OCI-M1 (cell line): Measurements from ENCODE around the gene LRRC42.
A peak's percentile ranks its signal among the peaks of the same experiment; 100 is the strongest.

ENCODE experiments used
- DNase-seq: peaks from one replicate; lab custom pipeline; 2025; lab: John Stamatoyannopoulos, UW

Gene LRRC42, protein sequence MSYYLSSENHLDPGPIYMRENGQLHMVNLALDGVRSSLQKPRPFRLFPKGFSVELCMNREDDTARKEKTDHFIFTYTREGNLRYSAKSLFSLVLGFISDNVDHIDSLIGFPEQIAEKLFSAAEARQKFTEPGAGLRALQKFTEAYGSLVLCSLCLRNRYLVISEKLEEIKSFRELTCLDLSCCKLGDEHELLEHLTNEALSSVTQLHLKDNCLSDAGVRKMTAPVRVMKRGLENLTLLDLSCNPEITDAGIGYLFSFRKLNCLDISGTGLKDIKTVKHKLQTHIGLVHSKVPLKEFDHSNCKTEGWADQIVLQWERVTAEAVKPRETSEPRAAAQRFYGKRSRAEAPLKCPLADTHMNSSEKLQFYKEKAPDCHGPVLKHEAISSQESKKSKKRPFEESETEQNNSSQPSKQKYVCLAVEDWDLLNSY

DNA sequence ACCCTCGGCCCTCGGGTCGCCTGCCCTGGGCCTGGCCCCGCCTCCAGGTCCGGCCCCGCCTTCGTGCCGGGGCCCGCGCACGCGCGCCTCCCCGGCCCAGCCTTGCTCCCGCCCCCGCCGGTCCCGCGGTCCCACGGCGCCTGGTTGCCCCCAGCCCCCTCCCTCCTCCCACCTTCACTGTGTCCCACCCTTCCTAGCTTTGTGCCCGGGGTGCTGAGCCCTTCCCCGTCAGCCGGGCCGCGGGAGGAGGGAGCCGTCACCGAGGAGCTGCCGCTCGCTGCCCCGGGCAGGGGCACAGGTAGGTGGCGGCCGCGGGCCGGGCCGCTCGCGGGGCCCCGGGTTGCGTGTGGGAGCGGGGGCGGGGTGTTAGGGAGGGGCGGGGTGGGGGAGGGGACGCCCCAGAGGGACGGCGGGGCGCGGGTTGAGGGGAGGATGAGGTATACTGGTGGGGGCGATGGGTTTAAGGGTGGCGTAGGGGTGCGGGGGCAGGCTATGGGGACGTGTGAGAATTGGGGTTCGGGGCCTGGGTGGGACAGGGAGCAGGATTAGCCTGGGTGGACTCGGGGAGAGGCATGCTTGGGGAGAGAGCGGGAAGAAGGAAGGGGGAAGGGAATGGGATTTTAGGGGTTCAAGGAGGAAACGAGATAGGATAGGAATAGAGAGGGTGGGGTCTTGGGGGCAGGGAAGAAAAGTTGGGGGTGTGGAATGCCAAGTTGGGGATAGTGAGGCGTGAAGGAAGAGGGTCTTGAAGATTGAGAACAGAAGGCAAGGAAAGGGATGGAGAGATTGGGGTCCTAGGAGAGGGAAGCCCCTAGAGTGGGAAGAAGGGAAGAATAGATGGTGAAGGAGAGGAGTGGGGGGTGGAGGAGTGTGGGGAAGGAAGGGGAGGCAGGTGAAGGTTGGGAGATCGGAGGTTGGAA is at the start of gene LRRC42:
LRRC42 (plus strand) TSS at position 99 of the 920 bp plus-strand sequence. CDS start 5,650 bp downstream, outside the sequence.
- DNase-seq: no peak

DNA sequence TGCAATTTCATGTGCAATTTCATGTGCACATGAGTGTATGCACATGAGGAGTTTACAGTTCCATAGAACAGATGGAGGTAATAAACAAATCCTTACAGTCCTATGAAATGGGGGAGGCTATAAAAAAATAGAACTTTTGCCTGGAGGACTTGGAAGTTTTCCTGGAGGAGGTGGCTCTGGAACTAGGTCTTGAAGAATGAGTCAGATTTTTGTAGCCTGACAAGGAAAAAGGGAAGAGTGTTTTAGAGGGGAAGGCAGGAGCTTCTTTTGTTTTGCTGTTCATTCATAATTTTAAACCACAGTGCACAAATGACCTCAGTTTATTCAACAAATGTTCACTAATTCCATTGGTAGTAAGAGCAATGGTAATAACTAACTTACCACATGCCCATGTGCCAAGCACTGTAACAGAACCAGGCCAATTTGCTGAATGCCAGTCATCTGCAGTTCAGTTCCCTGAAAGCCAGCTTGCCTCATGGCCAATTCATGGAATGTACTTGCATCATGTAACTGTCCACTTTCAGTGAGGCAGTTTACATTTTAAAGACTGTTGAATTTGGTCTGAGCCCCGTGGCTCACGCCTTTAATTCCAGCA is 49.4 kb upstream of the LRRC42 start:
- peak; percentile 34 for DNase-seq

DNA sequence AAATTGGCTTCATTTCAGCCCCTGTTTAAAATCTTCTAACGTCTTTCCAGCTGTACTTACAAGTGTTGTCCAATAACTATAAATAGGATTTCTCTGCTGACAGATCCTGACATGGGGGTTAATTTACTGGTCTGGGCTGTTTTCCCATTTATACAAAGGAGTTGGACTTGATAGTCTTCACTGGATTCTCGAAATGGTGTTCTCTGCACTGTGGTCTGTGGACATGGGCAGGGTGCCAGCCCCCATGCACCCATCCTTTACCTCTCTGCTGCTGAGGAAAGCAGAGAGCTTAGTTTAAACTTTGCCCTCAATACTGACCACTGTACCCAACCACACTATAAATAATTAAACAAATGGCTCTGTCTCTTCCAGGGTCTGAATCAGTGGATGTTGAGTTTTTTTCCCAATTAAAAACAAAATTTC is 46.9 kb upstream of the LRRC42 start:
- DNase-seq: no peak

DNA sequence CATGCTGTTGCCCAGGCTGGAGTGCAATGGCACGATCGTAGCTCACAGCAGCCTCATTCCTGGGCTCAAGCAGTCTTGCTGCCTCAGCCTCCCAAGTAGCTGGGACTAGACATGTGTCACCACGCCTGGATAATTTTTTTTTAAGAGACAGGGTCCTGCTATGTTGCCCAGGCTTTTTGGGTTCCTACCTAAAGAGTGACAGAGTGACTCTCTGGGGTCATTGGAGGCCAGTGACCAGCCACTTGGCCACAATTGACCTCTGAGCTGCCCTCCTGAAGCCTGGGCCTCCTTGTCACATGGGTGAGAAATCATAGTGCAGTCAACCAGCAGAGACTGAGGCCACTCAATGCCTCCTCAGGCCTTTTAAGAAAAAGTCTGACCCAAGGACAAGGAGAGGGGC is 46.4 kb upstream of the LRRC42 start:
- no peak for DNase-seq

DNA sequence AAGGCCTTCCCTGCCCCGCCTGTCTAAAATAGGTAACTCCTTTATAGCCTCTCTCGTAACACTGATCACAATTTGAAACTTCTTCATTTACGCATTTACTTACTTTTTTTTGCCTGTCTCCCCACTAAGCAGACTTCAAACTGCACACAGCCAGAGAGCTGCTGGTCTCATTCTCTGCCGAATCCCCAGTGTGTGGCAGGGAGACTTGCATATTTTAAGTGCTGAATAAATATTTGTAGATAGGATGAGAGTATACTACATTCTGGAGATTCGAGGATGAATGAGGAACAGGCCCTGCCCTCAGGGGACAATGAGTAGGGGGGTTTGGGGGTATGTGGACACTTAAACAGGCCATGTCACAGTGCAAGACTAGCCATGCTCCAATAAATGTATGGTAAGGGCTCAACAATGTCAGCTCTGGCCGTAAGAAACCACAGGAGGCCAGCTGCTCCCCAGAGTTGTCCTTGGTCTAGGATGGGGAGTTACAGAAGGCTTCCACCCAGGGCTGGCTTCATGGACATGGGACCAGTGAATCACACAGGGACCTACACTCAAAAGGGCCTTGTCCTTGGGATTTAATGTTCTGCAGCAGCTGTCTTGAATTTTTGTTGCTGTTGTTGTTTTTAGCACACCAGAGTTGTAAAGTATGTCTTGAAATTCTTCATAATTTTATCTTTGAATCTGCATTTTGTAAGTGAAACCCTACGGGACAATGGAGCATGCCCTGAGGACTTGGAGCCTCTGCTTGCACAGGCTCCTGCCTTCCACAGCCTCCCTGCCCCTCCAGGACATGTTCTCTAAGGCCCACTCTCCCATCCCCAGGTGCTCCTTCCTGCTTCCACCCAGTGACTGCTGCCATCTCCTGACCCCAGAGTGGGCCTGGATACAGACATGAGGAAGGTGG is 43.7 kb upstream of the LRRC42 start:
- no peak for DNase-seq

DNA sequence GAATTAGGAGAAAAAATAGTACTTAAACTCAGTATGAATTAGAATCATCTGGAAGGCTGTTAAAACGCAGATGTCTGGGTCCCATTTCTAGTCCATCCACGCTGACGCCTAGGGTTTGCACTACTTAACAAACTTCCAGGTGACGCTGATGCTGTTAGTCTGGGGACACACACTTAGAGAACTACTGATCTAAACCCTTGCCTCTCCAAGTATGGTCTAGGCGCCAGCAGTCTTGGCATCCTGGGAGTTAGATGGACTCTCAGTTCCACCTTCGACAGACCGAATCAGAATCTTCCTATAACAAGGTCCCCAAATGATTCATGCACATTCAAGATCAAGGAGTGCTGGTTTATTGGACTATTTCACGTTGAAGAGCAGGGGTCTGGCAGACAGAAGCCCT is 40.6 kb upstream of the LRRC42 start:
- DNase-seq: no peak

DNA sequence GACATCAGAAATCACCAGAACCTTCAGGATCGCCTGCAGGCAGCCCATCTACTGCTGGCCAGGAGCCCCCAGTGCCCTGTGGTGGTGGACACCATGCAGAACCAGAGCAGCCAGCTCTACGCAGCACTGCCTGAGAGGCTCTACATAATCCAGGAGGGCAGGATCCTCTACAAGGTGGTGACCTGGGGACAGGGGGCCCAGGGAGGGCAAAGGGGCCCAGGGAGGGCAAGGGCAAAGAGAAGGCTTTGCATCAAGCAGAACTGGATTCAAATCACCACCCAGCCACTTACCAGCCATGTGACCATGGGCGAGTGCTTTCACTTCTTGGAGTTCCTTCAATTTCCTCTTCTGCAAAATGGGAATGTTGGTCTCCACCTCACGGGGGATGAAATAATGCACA is 40.0 kb upstream of the LRRC42 start:
- DNase-seq: no peak

DNA sequence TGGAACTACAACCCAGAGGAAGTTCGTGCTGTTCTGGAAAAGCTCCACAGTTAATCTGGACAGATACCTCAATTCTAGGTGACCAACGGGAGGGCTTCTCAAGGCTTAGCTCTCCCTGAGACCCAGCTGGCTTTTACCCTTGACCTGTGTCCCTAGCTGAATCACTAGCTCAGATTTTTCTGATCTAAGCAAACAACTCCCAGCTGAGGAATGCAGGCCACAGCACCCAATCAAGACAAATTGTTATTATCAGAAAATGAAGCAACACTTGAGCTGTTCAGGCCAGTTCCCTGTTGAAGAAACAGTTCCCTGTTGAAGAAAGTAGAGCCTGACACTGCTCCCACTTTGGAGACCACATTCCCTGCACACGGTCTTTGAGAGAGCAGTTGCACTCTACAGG is 36.2 kb upstream of the LRRC42 start:
- DNase-seq: no peak

DNA sequence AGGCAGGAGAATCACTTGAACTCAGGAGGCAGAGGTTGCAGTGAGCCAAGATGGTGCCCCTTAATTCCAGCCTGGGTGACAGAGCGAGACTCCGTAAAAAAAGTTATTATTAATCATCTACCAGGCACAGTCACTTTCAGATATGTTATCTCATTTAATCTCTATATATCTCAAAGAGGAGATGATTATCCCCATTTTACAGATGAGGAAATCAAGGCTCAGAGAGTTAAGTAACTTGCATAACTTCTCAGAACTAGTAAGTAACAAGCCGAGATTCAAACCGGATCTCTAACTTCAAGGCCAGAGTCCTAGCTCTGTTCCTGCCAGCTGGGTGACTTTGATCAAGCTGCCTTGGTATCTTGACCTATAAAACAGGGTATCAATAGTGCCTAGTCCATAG is 34.7 kb upstream of the LRRC42 start:
- DNase-seq: no peak

DNA sequence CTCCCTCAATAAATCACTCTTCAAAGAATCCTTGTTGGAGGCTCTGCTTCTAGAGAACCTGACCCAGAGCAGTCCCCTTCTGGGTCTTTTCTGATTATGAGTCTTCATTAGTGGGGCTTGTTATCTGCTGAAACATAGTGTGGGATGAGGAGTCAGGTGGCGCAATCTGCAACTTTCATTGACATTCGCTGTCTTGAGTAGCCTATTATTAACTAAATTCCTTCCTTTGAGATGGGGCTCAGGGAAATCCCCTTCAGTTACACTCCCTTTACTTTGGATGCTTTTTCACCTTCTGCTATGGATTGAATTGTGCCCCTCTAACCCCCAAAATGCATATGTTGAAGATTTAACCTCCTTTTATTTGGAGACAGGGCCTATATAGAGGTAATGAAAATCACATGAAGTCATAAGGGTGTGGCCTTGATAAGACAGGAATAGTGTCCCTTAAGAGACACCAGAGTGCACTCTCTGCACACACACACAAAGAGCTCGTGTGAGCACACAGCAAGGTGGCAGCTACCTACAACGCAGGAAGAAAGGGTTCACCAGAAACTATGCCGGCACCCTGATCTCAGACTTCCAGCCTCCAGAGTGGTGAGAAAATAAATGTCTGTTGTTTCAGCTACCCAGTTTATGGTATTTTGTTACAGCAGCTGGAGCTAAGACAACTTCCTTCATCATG is 32.7 kb upstream of the LRRC42 start:
- DNase-seq: peak; percentile 12

DNA sequence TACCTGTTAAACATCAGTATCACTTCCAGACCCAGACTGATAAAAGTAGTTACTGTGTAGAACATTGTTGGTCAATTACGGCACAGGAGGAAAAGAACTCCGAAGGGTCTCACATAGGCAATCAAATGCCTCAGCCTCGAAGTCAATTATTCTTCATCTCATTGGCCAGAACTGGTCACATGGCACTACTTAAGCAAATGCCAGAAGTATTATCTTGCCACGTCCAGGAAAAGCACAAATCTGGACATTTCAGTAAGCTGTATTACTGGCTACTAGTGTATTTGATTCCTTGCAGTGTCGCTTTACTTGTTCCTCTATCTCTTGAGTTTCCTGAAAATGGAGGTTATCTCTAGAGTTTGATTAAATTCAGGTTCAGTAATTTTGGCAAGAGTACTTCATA is 27.8 kb upstream of the LRRC42 start:
- DNase-seq: no peak

DNA sequence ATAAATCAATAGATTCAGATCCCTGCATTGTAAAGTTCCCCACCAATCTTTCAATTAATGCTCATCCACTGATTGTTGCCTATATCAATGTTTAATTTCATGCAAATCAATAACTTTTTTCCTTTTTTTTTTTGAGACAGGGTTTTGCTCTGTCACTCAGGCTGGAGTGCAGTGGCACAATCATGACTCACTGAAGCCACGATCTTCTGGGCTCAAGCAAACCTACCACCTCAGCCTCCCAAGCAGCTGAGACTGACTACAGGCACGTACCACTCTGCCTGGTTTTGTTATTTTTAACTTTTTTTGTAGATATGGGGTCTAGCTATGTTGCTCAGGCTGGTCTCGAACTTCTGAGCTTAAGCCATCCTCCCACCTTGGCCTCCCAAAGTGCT is 26.5 kb upstream of the LRRC42 start:
- DNase-seq: peak; percentile 49

DNA sequence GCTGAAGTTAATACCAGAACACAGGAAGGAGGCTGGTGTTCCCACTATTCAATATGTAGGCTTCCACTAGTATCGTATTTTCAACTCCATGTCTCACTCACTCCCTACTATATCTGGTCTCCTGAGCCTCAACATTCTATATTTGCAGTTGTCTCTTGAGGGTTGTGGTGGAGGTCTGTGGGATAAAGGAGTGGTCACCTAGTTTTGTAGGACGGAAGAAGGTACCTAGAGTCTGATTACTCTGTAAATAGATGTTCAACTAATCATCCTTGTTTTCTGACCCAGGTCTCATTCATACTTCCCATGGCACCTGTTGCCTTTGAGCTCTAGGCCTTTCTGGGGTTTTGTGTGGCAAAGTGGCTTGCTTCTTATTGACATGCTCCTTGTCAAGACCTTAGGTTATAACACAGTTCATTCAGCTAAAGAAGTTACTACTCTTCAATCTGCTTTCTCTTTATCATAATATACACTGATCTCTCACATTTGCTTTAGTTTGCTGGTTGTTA is 18.7 kb upstream of the LRRC42 start:
- no peak for DNase-seq

DNA sequence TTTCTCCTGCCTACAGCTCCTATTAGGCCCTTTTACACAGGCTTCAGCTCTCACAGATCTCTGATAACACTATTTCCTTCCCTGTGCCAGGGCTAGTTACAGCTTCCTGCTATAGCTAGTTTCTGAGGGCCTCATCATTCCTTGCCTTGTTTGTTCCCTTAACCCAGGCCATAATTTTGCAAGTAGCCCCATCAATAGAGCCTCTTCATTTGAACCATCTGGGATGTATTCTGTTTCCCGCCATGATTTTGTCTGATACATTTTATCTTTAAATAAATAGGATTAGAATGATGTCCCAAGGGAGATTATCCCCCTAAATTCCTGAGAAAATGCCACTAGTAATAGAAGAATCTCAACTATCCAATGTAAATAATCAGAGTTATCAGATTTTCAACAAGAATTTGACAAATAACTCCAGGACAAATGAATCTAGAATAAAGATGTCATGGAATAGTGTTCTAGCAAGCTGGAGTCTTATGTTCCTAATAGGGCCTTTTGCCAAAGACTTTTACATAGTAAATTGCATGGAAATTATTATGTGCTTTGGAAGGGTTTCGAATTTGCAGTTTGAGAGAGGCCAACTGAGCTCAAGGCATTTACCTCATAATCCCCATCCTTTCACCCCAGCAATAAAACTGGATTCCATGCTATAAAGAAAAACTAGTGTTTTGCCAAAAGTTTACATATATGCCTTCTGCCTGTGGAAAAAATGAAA is 16.7 kb upstream of the LRRC42 start:
- DNase-seq: no peak

DNA sequence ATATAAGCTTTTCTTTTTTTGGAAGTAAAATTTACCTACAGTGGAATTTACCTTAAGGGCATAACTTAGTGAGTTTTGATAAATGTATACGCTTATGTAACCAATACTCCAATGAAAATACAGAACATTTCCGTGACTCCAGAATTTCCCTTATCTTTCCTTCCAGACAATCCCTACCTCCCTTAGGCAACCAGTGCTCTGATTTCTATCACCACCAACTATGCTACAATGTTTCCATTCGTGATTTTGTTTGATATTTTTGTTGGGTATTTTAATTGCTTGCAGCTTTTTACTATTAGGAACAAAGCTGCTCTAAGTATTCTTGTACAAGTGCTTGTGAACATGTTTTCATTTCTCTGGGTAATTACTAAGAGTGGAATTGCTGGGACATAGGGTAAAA is 15.2 kb upstream of the LRRC42 start:
- DNase-seq: no peak

DNA sequence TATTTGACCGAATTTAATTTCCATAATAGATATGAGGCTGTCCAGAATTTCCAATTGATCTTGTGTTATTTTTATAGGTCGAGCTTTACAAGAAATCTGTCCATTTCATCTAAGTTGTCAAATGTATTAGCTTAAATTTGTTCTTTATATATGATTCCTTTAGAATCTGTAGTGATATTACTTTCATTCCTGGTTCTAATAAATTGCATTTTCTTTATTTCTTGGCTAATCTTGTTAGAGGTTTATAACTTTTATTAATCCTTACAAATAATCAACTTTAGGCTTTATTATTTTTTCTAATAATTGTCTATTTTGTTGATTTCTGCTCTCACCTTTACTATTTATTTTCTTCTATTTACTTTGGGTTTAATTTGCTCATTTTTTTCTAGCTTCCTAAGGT is 14.6 kb upstream of the LRRC42 start:
- DNase-seq: no peak

DNA sequence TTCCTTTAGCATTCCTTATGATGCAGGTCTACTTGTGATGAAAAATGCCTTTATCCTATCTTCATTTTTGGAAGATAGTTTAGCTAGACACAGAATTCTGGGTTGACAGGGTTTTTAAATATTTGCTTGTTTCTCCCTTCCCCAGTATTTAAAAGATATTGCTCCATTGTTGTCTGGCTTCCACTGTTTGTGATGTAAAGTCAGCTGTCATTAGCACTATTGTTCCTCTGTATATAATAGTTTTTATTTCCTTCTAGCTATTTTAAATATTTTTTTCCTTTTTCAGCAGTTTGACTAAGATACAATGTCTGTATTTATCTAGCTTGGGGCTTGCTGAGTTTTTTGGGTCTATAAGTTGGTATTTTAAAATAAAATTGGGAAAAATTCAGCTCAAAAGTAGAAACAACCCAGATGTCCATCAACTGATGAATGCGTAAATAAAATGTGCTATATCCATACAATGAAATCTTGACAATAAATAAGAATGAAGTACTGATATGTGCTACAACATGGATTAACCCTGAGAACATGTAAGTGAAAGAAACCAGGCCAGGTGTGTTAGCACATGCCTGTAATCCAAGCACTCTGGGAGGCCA is 11.9 kb upstream of the LRRC42 start:
- DNase-seq: no peak

DNA sequence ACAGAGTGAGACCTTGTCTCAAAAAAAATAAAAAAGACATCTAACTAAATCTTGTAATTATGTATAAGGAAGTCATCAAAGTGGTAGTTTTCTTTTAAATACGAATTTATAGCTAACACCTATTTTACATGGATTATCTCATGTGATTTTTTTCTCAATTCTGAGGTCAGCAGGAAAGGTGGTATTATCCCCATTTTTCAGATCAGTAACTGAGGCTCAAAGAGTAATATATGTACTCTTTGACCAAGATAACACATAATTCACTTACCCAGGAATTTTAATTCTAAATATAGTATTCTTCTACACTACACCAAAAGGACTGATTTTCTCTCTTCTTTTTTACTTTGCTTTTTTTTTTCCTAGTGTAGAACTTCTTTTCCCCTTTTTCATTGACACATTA is 9.7 kb upstream of the LRRC42 start:
- DNase-seq: no peak

DNA sequence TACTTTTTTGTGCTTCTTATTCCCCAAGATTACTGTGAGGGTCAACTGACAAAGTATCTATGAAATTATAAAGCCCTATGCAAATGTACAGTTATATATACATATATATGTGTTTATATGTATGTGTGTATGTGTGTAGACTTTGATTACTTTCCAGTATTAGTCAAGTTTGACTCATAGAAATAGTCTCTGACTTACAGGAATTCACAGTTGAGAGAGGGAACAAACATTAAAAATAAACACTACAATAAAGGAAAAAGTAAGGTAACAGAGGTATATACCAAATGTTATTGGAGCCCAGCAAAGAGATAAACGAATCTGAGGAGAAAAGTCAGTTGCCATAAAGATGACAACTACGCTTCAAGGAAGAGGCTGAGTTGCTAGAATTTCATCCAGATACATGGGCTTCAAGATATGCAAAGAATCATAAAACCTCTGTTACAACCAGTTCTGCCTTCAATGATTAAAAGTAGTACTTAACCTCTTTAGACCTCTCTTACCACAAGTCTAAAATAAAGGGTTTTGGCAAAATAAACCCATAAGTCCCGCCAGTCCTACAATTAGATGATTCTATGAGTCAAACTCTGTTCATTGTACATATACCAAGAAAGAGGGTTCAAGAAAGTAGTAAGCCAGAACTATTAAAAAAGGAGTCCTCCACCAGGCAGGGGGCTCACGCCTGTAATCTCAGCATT is 7.9 kb upstream of the LRRC42 start:
- no peak for DNase-seq
